Upper lobe of left lung (tissue), 6 donors: ENCODE measurements around the gene AUP1. TPM values are rescaled to one million over a fixed set of nuclear protein-coding genes. Genes with fewer than 3 reads are reported as not detected.

Source experiments
- ATAC-seq, 2 donors: fragments of 200-7000 bp; cut with Tn5 transposase; one replicate each; pipeline ENCODE4 v1.9.1; 2022; ENCODE audit warnings: mild to moderate bottlenecking in 2 of 2, moderate library complexity in 2 of 2; ENCODE audit not compliant: low FRiP score in 2 of 2
- DNase-seq, 2 donors: peaks; one replicate each; pipeline ENCODE4 v3.0.0-alpha.2; 2019 to 2020
- H3K27ac ChIP-seq, 4 donors: fragments of 200-600 bp; sonication (generic); one replicate each; pipeline ENCODE4 v1.5.1; 2016 to 2019
- H3K27me3 ChIP-seq, 4 donors: fragments of 200-600 bp; sonication (generic); one replicate each; pipeline ENCODE4 v1.5.1; 2017 to 2019
- H3K36me3 ChIP-seq, 4 donors: fragments of 200-600 bp; sonication (generic); one replicate each; pipeline ENCODE4 v1.5.1; 2016 to 2019
- H3K4me1 ChIP-seq, 4 donors: fragments of 200-600 bp; sonication (generic); one replicate each; pipeline ENCODE4 v1.5.1; 2018 to 2019
- H3K4me3 ChIP-seq, 4 donors: fragments of 200-600 bp; sonication (generic); one replicate each; pipeline ENCODE4 v1.5.1; 2017 to 2019; ENCODE audit warnings: mild to moderate bottlenecking in 2 of 4, moderate library complexity in 1 of 4
- H3K9me3 ChIP-seq, 4 donors: fragments of 200-600 bp; sonication (generic); one replicate each; pipeline ENCODE4 v1.5.1; 2018 to 2019
- EP300 ChIP-seq, 4 donors: sonication (generic); formaldehyde crosslinking; IDR thresholded peaks; one replicate each; pipeline ENCODE4 v1.5.1; 2017; ENCODE audit warnings: antibody characterized with exemption in 4 of 4, control low read depth in 2 of 4
- POLR2A ChIP-seq, 4 donors: fragments of 450-650 bp; IDR thresholded peaks; one replicate each; pipeline ENCODE4 v1.5.1; 2016 to 2017; ENCODE audit warnings: antibody characterized with exemption in 4 of 4, mild to moderate bottlenecking in 2 of 4
- POLR2AphosphoS5 ChIP-seq, 2 donors: sonication (generic); formaldehyde crosslinking; IDR thresholded peaks; one replicate each; pipeline ENCODE4 v1.5.1; 2017; ENCODE audit warnings: antibody characterized with exemption in 2 of 2
- WGBS, 2 donors: methylation state at CpG; one replicate each; pipeline ENCODE4 v1.1.5; 2017 to 2018; 5-methylcytosine and 5-hydroxymethylcytosine counted together
- total RNA-seq, 6 donors: library from RNA; depleted of rRNA in 4 of 6; stranded (reverse); fragments of >200 nt in 4 of 6; gene quantifications; one replicate each; pipeline versions ENCODE4 v1.1.0 to v1.2.1, GENCODE V29; 2016 to 2021
- TF ChIP-seq, protein P1 (sequence below), 6 experiments: fragments of 450-650 bp in 4 of 6; fragments of 200-600 bp in 2 of 6; sonication (generic) in 2 of 6; IDR thresholded peaks; one replicate each; pipeline ENCODE4 v1.5.1; 2016 to 2019; ENCODE audit warnings: antibody characterized with exemption in 6 of 6
- donor health status: DM: no; HTN: no; CAD: no; lungs with moderate emphysema.
- donor health status: DM: no; HTN: yes; CAD: no; lungs with severe emphysema.

Gene AUP1
- total RNA-seq, 6 donors from 2014 or later, result 93.4 to 337 (median 125) TPM

DNA sequence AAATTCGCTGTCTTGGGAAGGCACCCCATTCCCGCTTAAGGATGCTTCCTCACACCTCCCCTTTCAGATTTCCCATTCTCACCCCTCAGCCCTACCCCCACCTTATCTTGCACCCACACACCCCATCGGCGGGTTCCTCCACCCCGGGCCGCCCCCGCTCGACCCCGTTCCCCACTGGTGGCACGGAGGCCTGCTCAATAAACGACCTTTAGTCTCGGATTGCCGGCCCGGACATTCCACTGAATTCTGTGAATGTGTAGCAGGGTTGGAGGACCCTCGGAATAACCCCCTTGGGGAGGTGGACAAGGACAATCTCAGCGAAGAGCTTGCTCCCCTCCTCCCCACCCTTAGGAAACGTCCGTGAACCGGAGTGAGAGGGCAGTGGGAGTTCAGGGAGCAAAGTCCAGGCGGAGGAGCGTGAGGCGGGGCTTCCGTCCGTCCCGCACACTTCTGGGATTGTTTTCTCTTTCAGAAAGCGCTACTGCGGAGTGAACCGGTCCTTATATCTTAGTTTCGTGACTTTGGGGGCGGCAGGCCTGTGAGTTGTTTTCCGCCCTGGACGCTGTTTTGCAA, 27.3 kb downstream of the AUP1 start:
- TF ChIP-seq EP300 (IDR thresholded peaks at IDR 0.05) (no peak), POLR2A (IDR thresholded peaks at IDR 0.05) (no peak), POLR2AphosphoS5 (IDR thresholded peaks at IDR 0.05) (no peak)
- TF ChIP-seq, protein P1, sequence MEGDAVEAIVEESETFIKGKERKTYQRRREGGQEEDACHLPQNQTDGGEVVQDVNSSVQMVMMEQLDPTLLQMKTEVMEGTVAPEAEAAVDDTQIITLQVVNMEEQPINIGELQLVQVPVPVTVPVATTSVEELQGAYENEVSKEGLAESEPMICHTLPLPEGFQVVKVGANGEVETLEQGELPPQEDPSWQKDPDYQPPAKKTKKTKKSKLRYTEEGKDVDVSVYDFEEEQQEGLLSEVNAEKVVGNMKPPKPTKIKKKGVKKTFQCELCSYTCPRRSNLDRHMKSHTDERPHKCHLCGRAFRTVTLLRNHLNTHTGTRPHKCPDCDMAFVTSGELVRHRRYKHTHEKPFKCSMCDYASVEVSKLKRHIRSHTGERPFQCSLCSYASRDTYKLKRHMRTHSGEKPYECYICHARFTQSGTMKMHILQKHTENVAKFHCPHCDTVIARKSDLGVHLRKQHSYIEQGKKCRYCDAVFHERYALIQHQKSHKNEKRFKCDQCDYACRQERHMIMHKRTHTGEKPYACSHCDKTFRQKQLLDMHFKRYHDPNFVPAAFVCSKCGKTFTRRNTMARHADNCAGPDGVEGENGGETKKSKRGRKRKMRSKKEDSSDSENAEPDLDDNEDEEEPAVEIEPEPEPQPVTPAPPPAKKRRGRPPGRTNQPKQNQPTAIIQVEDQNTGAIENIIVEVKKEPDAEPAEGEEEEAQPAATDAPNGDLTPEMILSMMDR (IDR thresholded peaks at IDR 0.05), result no peak
- Histone ChIP-seq H3K4me1 (peaks cover 51 to 83% (median 65%) of the 10 kb centered on the region in 4 donors), H3K27ac (peak overlapping the region; percentile 64 to 90 (median 82)), H3K9me3 (no peaks in the 10 kb centered on the region), H3K27me3 (peaks cover 0 to 38% (median 4%) of the 10 kb centered on the region in 4 donors), H3K4me3 (peak overlapping the region; percentile 54 to 76 (median 66)), H3K36me3 (peaks cover 0 to 22% (median 6%) of the 10 kb centered on the region in 4 donors)
- DNase-seq (peak in 1 of 2 donors; percentile 79), ATAC-seq (peak in 1 of 2 donors; percentile 17)
- WGBS, 2 donors, result 17 to 20% methylated on average over 27 to 31 of the region's 32 CpGs

DNA sequence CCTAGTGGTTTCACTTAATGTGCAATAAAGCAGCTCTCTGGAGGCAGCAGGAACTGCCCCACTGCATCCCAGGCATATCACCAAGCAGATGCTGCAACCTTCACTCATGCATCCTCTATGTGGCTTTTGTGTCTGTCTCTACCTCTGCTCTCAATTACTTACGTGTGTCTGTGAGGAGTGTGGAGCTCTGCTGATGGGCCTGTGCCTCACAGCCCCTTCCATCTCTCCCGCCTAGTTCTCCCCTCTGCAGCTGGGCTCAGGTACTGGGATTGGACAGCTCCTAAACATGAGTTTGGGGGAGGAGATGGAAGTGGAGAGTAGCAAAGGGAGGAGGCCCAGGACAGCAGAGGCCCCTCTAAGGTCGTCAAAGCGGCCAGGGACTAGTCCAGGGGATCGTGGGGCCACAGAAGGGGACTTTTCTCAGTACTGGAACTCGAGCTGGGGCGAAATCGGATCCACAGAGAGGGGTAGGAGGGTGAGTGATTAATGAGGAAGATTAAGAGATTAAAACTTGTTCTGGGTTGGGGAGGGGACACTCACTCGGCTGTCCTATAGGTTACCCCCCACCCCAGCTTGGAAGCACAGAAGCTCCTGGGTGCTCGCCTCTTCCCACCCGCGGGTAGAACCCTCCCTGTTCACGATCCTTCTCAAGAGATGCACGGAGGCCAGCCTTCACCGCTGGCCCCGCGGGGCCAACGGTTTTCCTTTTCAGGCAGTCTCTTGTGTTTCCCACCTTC, 28.0 kb downstream of the AUP1 start:
- H3K27ac ChIP-seq, result no peak overlapping the region
- TF ChIP-seq POLR2A (IDR thresholded peaks at IDR 0.05) (no peak), POLR2AphosphoS5 (IDR thresholded peaks at IDR 0.05) (no peak), EP300 (IDR thresholded peaks at IDR 0.05) (no peak)
- TF ChIP-seq, protein P1 (IDR thresholded peaks at IDR 0.05), result no peak
- H3K4me3 ChIP-seq, result peak overlapping the region in 1 of 4 donors; percentile 74
- no peak for ATAC-seq
- peaks cover 47 to 78% (median 61%) of the 10 kb centered on the region in 4 donors for H3K4me1 ChIP-seq
- H3K27me3 ChIP-seq, result peaks cover 0 to 38% (median 4%) of the 10 kb centered on the region in 4 donors
- H3K9me3 ChIP-seq, result no peaks in the 10 kb centered on the region
- peak in 1 of 2 donors; percentile 46 for DNase-seq
- WGBS, 2 donors, result 84 to 85% methylated on average over 18 of the region's 18 CpGs
- H3K36me3 ChIP-seq, result peaks cover 0 to 22% (median 6%) of the 10 kb centered on the region in 4 donors

DNA sequence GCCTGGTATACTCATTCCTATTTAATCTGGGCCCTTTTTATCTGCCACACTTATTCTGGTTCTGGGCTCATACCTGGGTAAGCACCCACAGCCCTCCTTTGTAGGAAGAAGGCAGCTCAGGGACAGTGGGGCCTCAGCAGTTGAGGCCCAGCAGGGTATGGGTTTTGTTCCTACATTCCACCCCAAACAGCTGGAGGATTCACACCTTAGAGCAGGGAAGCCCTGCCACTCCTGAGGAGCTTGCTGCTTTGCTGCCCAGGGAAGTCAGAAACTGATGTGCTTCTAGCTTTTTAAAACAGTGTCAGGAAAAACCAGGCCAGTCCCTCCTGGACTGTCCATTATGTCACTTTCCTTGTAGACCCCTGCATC, 28.9 kb downstream of the AUP1 start:
- H3K36me3 ChIP-seq, result peaks cover 0 to 14% (median 6%) of the 10 kb centered on the region in 4 donors
- ATAC-seq (no peak), DNase-seq (no peak)
- TF ChIP-seq POLR2A (IDR thresholded peaks at IDR 0.05), result no peak
- TF ChIP-seq, protein P1 (IDR thresholded peaks at IDR 0.05), result no peak
- TF ChIP-seq EP300 (IDR thresholded peaks at IDR 0.05), result no peak
- no peak for TF ChIP-seq POLR2AphosphoS5 (IDR thresholded peaks at IDR 0.05)
- H3K4me1 ChIP-seq, result peaks cover 37 to 68% (median 51%) of the 10 kb centered on the region in 4 donors
- H3K9me3 ChIP-seq, result no peaks in the 10 kb centered on the region
- no peak overlapping the region for H3K4me3 ChIP-seq
- peaks cover 0 to 38% (median 4%) of the 10 kb centered on the region in 4 donors for H3K27me3 ChIP-seq
- no peak overlapping the region for H3K27ac ChIP-seq

DNA sequence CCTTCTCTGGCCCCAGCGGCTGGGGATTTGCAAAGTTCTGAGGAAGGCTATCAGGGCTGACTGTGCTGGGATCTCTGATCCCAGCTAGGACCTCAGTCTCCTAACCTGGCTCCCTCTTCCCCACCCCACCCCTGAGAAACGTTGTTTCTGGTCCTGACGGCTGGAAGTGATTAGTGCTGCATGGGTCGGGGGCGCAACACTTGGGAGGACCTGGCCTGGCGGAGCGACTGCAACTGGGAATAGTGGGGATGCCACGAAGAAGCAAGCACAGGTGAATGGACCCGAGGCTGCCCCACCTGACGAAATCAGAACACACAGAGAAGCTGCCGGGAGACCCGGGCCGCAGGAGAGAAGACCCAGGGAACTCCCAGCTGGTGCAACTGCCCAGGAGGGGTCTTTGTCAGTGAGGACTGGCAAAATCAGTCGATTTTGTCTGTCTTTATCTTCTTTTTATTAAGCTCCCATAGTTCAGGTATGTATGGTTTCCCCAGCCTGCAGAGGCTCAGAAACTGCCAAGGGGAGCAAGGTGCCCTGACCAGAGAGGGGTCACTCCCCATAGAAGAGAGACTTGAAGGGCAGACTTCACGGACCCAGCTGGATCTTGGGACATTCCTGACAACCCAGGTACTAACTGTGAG, 29.4 kb downstream of the AUP1 start:
- WGBS, 2 donors, result 57 to 77% methylated on average over 13 to 14 of the region's 15 CpGs
- Histone ChIP-seq H3K4me1 (peaks cover 32 to 63% (median 47%) of the 10 kb centered on the region in 4 donors), H3K27ac (no peak overlapping the region), H3K27me3 (peaks cover 0 to 38% (median 4%) of the 10 kb centered on the region in 4 donors), H3K36me3 (peaks cover 0 to 9% (median 4%) of the 10 kb centered on the region in 4 donors), H3K9me3 (no peaks in the 10 kb centered on the region), H3K4me3 (peak overlapping the region in 1 of 4 donors; percentile 51)
- TF ChIP-seq EP300 (IDR thresholded peaks at IDR 0.05), result no peak
- TF ChIP-seq, protein P1 (IDR thresholded peaks at IDR 0.05), result no peak
- no peak for TF ChIP-seq POLR2A (IDR thresholded peaks at IDR 0.05)
- no peak for TF ChIP-seq POLR2AphosphoS5 (IDR thresholded peaks at IDR 0.05)
- DNase-seq (no peak), ATAC-seq (no peak)
